B cell (primary cell): ENCODE data around the gene HEXIM2. TPM values are rescaled to one million over a fixed set of nuclear protein-coding genes. Genes with fewer than 3 reads are reported as not detected.

Source experiments
- ATAC-seq: fragments of 200-7000 bp; cut with Tn5 transposase; one replicate; pipeline ENCODE4 v1.10.0; 2021; ENCODE audit warnings: low read depth, mild to moderate bottlenecking, moderate number of reproducible peaks, moderate library complexity
- CTCF ChIA-PET: fragments of 350-600 bp; sonication (Branson Sonifier 250); formaldehyde crosslinking; loops from one replicate; lab custom pipeline; 2021; ENCODE audit warnings: antibody characterized with exemption, inconsistent platforms; lab: Charles Lee
- POLR2A ChIA-PET: fragments of 350-600 bp; sonication (Branson Sonifier 250); formaldehyde crosslinking; loops from one replicate; lab custom pipeline; 2021; ENCODE audit warnings: antibody characterized with exemption; lab: Charles Lee
- DNase-seq: peaks from one replicate; pipeline ENCODE4 v3.0.0; 2013
- H2AFZ ChIP-seq: 2 replicates; pipeline ENCODE4 v1.6.1; 2012; ENCODE audit warnings: mild to moderate bottlenecking, low read depth, low read length; ENCODE audit not compliant: insufficient read depth, poor library complexity, severe bottlenecking
- H3K27ac ChIP-seq, 2 donors: 1 replicate in 1 of 2; 2 replicates in 1 of 2; pipeline ENCODE4 v1.5.1; 2012 to 2013; ENCODE audit warnings: low read length in 2 of 2, mild to moderate bottlenecking in 2 of 2, moderate library complexity in 1 of 2
- H3K27me3 ChIP-seq, 4 experiments: fragments of 200-600 bp in 1 of 4; sonication (generic) in 1 of 4; replicated peaks in 1 of 4; 1 replicate in 2 of 4; 2 replicates in 2 of 4; pipeline versions ENCODE4 v1.6.1 to v1.7.0; 2013 to 2016; ENCODE audit warnings: low read length in 3 of 4, mild to moderate bottlenecking in 2 of 4, mixed read lengths in 1 of 4, moderate library complexity in 1 of 4; ENCODE audit not compliant: insufficient read depth in 4 of 4, control insufficient read depth in 3 of 4; ENCODE audit errors: control extremely low read depth in 1 of 4
- H3K36me3 ChIP-seq, 2 experiments: replicated peaks in 1 of 2; 1 replicate in 1 of 2; 2 replicates in 1 of 2; pipeline versions ENCODE4 v1.6.1 to v1.7.1; 2013; ENCODE audit warnings: low read length in 1 of 2; ENCODE audit not compliant: insufficient read depth in 2 of 2, control insufficient read depth in 1 of 2; ENCODE audit errors: control extremely low read depth in 1 of 2, extremely low read depth in 1 of 2
- H3K4me1 ChIP-seq, 2 donors: fragments of 200-600 bp in 1 of 2; sonication (generic) in 1 of 2; 1 replicate in 1 of 2; 2 replicates in 1 of 2; pipeline versions ENCODE4 v1.5.1 to v1.6.1; 2013 to 2017; ENCODE audit warnings: low read length in 2 of 2; ENCODE audit not compliant: control insufficient read depth in 2 of 2, insufficient read depth in 2 of 2
- H3K4me2 ChIP-seq: replicated peaks from 2 replicates; pipeline ENCODE3; 2012; ENCODE audit warnings: mild to moderate bottlenecking, low read depth, low read length; ENCODE audit not compliant: poor library complexity, severe bottlenecking
- H3K4me3 ChIP-seq, 5 experiments: fragments of 200-600 bp in 1 of 5; sonication (generic) in 1 of 5; 1 replicate in 3 of 5; 2 replicates in 2 of 5; pipeline versions ENCODE4 v1.5.1 to v1.7.0; 2011 to 2016; ENCODE audit warnings: low read length in 4 of 5, mild to moderate bottlenecking in 4 of 5, low read depth in 2 of 5, control low read depth in 1 of 5, moderate library complexity in 1 of 5; ENCODE audit not compliant: insufficient read depth in 1 of 5; ENCODE audit errors: control extremely low read depth in 1 of 5, extremely low read depth in 1 of 5
- H3K79me2 ChIP-seq: fragments of 200-600 bp; sonication (generic); one replicate; pipeline ENCODE4 v1.6.0; 2016; ENCODE audit warnings: low read length; ENCODE audit not compliant: control insufficient read depth, insufficient read depth
- H3K9ac ChIP-seq: fragments of 200-600 bp; sonication (generic); 2 replicates; pipeline ENCODE4 v1.6.1; 2017; ENCODE audit warnings: mild to moderate bottlenecking, low read length, moderate library complexity
- H3K9me3 ChIP-seq, 3 donors: one replicate each; pipeline versions ENCODE4 v1.6.1 to v1.7.1; 2013; ENCODE audit warnings: low read length in 2 of 3; ENCODE audit not compliant: control insufficient read depth in 2 of 3, insufficient read depth in 1 of 3; ENCODE audit errors: control extremely low read depth in 1 of 3
- H4K20me1 ChIP-seq: 2 replicates; pipeline ENCODE4 v1.6.0; 2012; ENCODE audit warnings: mild to moderate bottlenecking, low read length; ENCODE audit not compliant: insufficient read depth, control insufficient read depth, poor library complexity, severe bottlenecking
- H3K27ac Mint-ChIP-seq: one replicate; pipeline ENCODE4 v1.8.0; 2021; ENCODE audit warnings: mixed read lengths
- H3K27me3 Mint-ChIP-seq: one replicate; pipeline ENCODE4 v1.8.0; 2021; ENCODE audit warnings: mixed read lengths
- H3K4me1 Mint-ChIP-seq: one replicate; pipeline ENCODE4 v1.8.0; 2021; ENCODE audit warnings: mixed read lengths
- H3K4me3 Mint-ChIP-seq: one replicate; pipeline ENCODE4 v1.8.0; 2021; ENCODE audit warnings: mixed read lengths
- H3K9me3 Mint-ChIP-seq: one replicate; pipeline ENCODE4 v1.8.0; 2022; ENCODE audit warnings: mixed read lengths; ENCODE audit not compliant: insufficient read depth
- CTCF ChIP-seq: fragments of 200-600 bp; IDR thresholded peaks from one replicate; pipeline ENCODE4 v1.8.0; 2022; ENCODE audit warnings: antibody characterized with exemption, mild to moderate bottlenecking
- EZH2 ChIP-seq: IDR thresholded peaks from 2 replicates; pipeline ENCODE4 v1.6.1; 2012; ENCODE audit warnings: borderline replicate concordance, low read depth, mild to moderate bottlenecking, moderate library complexity, low read length; ENCODE audit not compliant: insufficient read depth, poor library complexity, severe bottlenecking
- WGBS: methylation state at CpG from one replicate; pipeline ENCODE4 v1.1.5; 2013; ENCODE audit warnings: missing lambda C conversion rate; ENCODE audit not compliant: insufficient coverage; 5-methylcytosine and 5-hydroxymethylcytosine counted together
- intact Hi-C: fragments of 100-400 bp; cut with micrococcal nuclease; formaldehyde crosslinking; loops from one replicate; pipeline ENCODE4 v1.10.0; 2022
- polyA plus RNA-seq: library from polyadenylated mRNA; depleted of rRNA; stranded (reverse); fragments of >200 nt; gene quantifications from 2 replicates; pipeline ENCODE4 v1.2.3, GENCODE V29; 2012
- total RNA-seq, 2 donors: library from RNA; stranded (reverse); fragments of 120-200 nt in 1 of 2; gene quantifications; 1 replicate in 1 of 2; 2 replicates in 1 of 2; pipeline versions ENCODE4 v1.2.3 to v1.2.4, GENCODE V29; 2013 to 2022

The HEXIM2 gene
- total and polyA plus RNA-seq, 2 donors (not counting 1 experiment from before 2014, with no cell fraction given): 3.7 to 10.0 TPM

- H3K4me3 Mint-ChIP-seq: peak overlapping the region; percentile 97
- ATAC-seq (no peak), DNase-seq (no peak)
- intact Hi-C loops: loop anchor here (1.0 to 2.0 kb wide), 3 partner anchors 35 to 211 kb away; partner anchors contain the start of gene MAP3K14
- H3K4me3 ChIP-seq: peak overlapping the region in 4 of 5 experiments; percentile 52 to 83 (median 70)
- peak overlapping the region; percentile 86 for H2AFZ ChIP-seq
- peaks cover 16 to 19% of the 10 kb centered on the region in 2 donors for H3K4me1 ChIP-seq
- H3K27me3 Mint-ChIP-seq: peaks cover 4% of the 10 kb centered on the region
- ChIA-PET CTCF (interaction anchor here (1.4 to 10.2 kb wide), 3 partner anchors 19 to 67 kb away, joined by 4 to 242 read pairs (median 233); partner anchors contain the start of gene HEXIM1), POLR2A (no interaction called here)
- peak overlapping the region; percentile 95 for H3K4me2 ChIP-seq
- no peaks in the 10 kb centered on the region for H4K20me1 ChIP-seq
- H3K27me3 ChIP-seq: peaks cover 0 to 10% (median 2%) of the 10 kb centered on the region in 4 experiments
- H3K27ac ChIP-seq: no peak overlapping the region
- H3K4me1 Mint-ChIP-seq: peaks cover 20% of the 10 kb centered on the region
- peaks cover 18% of the 10 kb centered on the region for H3K79me2 ChIP-seq
- H3K27ac Mint-ChIP-seq: peak overlapping the region; percentile 37
- peak overlapping the region; percentile 95 for H3K9ac ChIP-seq
- no peaks in the 10 kb centered on the region for H3K9me3 Mint-ChIP-seq
- no peaks in the 10 kb centered on the region for H3K36me3 ChIP-seq
- TF ChIP-seq EZH2: no peak
- peak; percentile 97 for TF ChIP-seq CTCF
- H3K9me3 ChIP-seq: no peaks in the 10 kb centered on the region
- WGBS: 11% methylated on average over 46 of the region's 46 CpGs
These were observed 29.9 kb upstream of the HEXIM2 start for GRCh38 chr17:45131616-45132319.

GRCh38 chr17:45132320-45132571 is 29.4 kb upstream of the HEXIM2 start, which contains the start of gene PLCD3:
Gene PLCD3, minus strand, starts transcription at chr17:45132515. Its CDS starts 105 bp downstream, at chr17:45132410.
- no peak for TF ChIP-seq CTCF
- no peak for TF ChIP-seq EZH2
- intact Hi-C loops: loop anchor here (1.0 to 2.0 kb wide), 3 partner anchors 35 to 212 kb away; partner anchors contain the start of gene MAP3K14
- ATAC-seq: no peak

More at GRCh38 chr17:45132320-45132571, 29.4 kb upstream of the HEXIM2 start, which contains the start of gene PLCD3:
- no peaks in the 10 kb centered on the region for H3K9me3 Mint-ChIP-seq
- H3K4me1 Mint-ChIP-seq: peaks cover 20% of the 10 kb centered on the region
- POLR2A ChIA-PET: no interaction called here
- CTCF ChIA-PET: interaction anchor here (1.4 to 10.2 kb wide), 3 partner anchors 18 to 66 kb away, joined by 4 to 242 read pairs (median 233); partner anchors contain the start of gene HEXIM1
- Histone ChIP-seq H3K4me1 (peaks cover 17 to 24% of the 10 kb centered on the region in 2 donors), H3K9me3 (no peaks in the 10 kb centered on the region), H3K27ac (peak within 1 kb of the TSS; percentile 93 to 94), H3K36me3 (no peaks in the 10 kb centered on the region), H3K4me2 (peak within 1 kb of the TSS; percentile 95), H3K79me2 (peaks cover 18% of the 10 kb centered on the region), H3K4me3 (peak within 1 kb of the TSS; percentile 65 to 88 (median 76)), H3K9ac (peak within 1 kb of the TSS; percentile 95), H3K27me3 (peaks cover 0 to 10% (median 2%) of the 10 kb centered on the region in 4 experiments), H2AFZ (peak within 1 kb of the TSS; percentile 86), H4K20me1 (no peaks in the 10 kb centered on the region)
- WGBS: 2% methylated on average over 32 of the region's 36 CpGs
- H3K27ac Mint-ChIP-seq: peak within 1 kb of the TSS; percentile 89
- peak within 1 kb of the TSS; percentile 97 for H3K4me3 Mint-ChIP-seq
- no peak for DNase-seq
- peaks cover 4% of the 10 kb centered on the region for H3K27me3 Mint-ChIP-seq
